ENCODE results near the gene TCF7L2.

The TCF7L2 gene

GRCh38 chr10:113047151-113047550, 97.1 kb downstream of the TCF7L2 start:
- H2AFZ ChIP-seq (ENCODE audit: low read depth, low read length), result no peak overlapping the region
- TF ChIP-seq EZH2phosphoT487 (IDR thresholded peaks at IDR 0.05; ENCODE audit: low read depth) (no peak), CTCF (IDR thresholded peaks at IDR 0.05; ENCODE audit: low read depth, low read length) (no peak)
- H3K9me3 ChIP-seq (ENCODE audit: insufficient read depth, low read length), result no peaks in the 10 kb centered on the region
- no peaks in the 10 kb centered on the region for H4K20me1 ChIP-seq (ENCODE audit: insufficient read depth, low read length)
- no peak overlapping the region for H3K4me2 ChIP-seq (ENCODE audit: low read length)
- no peaks in the 10 kb centered on the region for H3K4me1 ChIP-seq (ENCODE audit: low read length)
- peaks cover 21% of the 10 kb centered on the region for H3K27me3 ChIP-seq (ENCODE audit: low read depth, low read length)
- H3K27ac ChIP-seq (ENCODE audit: low read length), result no peak overlapping the region
- H3K4me3 ChIP-seq (ENCODE audit: low read length), result no peak overlapping the region
- H3K36me3 ChIP-seq (replicated peaks; ENCODE audit: low read depth, low read length), result no peaks in the 10 kb centered on the region
- no peak overlapping the region for H3K9ac ChIP-seq (ENCODE audit: low read length)
- no peaks in the 10 kb centered on the region for H3K79me2 ChIP-seq (ENCODE audit: low read length)

GRCh38 chr10:113047605-113047962, 97.5 kb downstream of the TCF7L2 start:
- no peaks in the 10 kb centered on the region for H3K9me3 ChIP-seq (ENCODE audit: insufficient read depth, low read length)
- no peak overlapping the region for H2AFZ ChIP-seq (ENCODE audit: low read depth, low read length)
- no peaks in the 10 kb centered on the region for H3K4me1 ChIP-seq (ENCODE audit: low read length)
- H3K4me3 ChIP-seq (ENCODE audit: low read length), result no peak overlapping the region
- peaks cover 17% of the 10 kb centered on the region for H3K27me3 ChIP-seq (ENCODE audit: low read depth, low read length)
- no peak overlapping the region for H3K4me2 ChIP-seq (ENCODE audit: low read length)
- H3K36me3 ChIP-seq (replicated peaks; ENCODE audit: low read depth, low read length), result no peaks in the 10 kb centered on the region
- TF ChIP-seq EZH2phosphoT487 (IDR thresholded peaks at IDR 0.05; ENCODE audit: low read depth) (no peak), CTCF (IDR thresholded peaks at IDR 0.05; ENCODE audit: low read depth, low read length) (no peak)
- H3K27ac ChIP-seq (ENCODE audit: low read length), result no peak overlapping the region
- H3K79me2 ChIP-seq (ENCODE audit: low read length), result no peaks in the 10 kb centered on the region
- no peaks in the 10 kb centered on the region for H4K20me1 ChIP-seq (ENCODE audit: insufficient read depth, low read length)
- H3K9ac ChIP-seq (ENCODE audit: low read length), result no peak overlapping the region

GRCh38 chr10:113047963-113048781, 98.1 kb downstream of the TCF7L2 start:
- Histone ChIP-seq H3K4me1 (ENCODE audit: low read length) (no peaks in the 10 kb centered on the region), H3K79me2 (ENCODE audit: low read length) (no peaks in the 10 kb centered on the region), H3K36me3 (replicated peaks; ENCODE audit: low read depth, low read length) (no peaks in the 10 kb centered on the region), H3K27ac (ENCODE audit: low read length) (no peak overlapping the region), H3K27me3 (ENCODE audit: low read depth, low read length) (peaks cover 15% of the 10 kb centered on the region), H2AFZ (ENCODE audit: low read depth, low read length) (no peak overlapping the region), H3K4me3 (ENCODE audit: low read length) (no peak overlapping the region), H3K9me3 (ENCODE audit: insufficient read depth, low read length) (no peaks in the 10 kb centered on the region), H3K4me2 (ENCODE audit: low read length) (no peak overlapping the region), H4K20me1 (ENCODE audit: insufficient read depth, low read length) (no peaks in the 10 kb centered on the region), H3K9ac (ENCODE audit: low read length) (no peak overlapping the region)
- no peak for TF ChIP-seq CTCF (IDR thresholded peaks at IDR 0.05; ENCODE audit: low read depth, low read length)
- TF ChIP-seq EZH2phosphoT487 (IDR thresholded peaks at IDR 0.05; ENCODE audit: low read depth), result no peak

GRCh38 chr10:113049881-113050280, 99.8 kb downstream of the TCF7L2 start:
- Histone ChIP-seq H4K20me1 (ENCODE audit: insufficient read depth, low read length) (no peaks in the 10 kb centered on the region), H3K79me2 (ENCODE audit: low read length) (no peaks in the 10 kb centered on the region)

More at GRCh38 chr10:113049881-113050280, 99.8 kb downstream of the TCF7L2 start:
- H2AFZ ChIP-seq (ENCODE audit: low read depth, low read length), result no peak overlapping the region
- no peaks in the 10 kb centered on the region for H3K36me3 ChIP-seq (replicated peaks; ENCODE audit: low read depth, low read length)
- H3K27ac ChIP-seq (ENCODE audit: low read length), result no peak overlapping the region
- H3K27me3 ChIP-seq (ENCODE audit: low read depth, low read length), result peaks cover 15% of the 10 kb centered on the region
- TF ChIP-seq EZH2phosphoT487 (IDR thresholded peaks at IDR 0.05; ENCODE audit: low read depth), result no peak
- TF ChIP-seq CTCF (IDR thresholded peaks at IDR 0.05; ENCODE audit: low read depth, low read length), result no peak
- no peak overlapping the region for H3K4me3 ChIP-seq (ENCODE audit: low read length)
- no peaks in the 10 kb centered on the region for H3K9me3 ChIP-seq (ENCODE audit: insufficient read depth, low read length)
- no peak overlapping the region for H3K9ac ChIP-seq (ENCODE audit: low read length)
- no peak overlapping the region for H3K4me2 ChIP-seq (ENCODE audit: low read length)
- no peaks in the 10 kb centered on the region for H3K4me1 ChIP-seq (ENCODE audit: low read length)

Data from OCI-LY3 (cell line).